H9 (cell line): Measurements from ENCODE around the gene CRYBA1. TPM values are rescaled to one million over a fixed set of nuclear protein-coding genes. Genes with fewer than 3 reads are reported as not detected.

Experiments used
- DNase-seq: peaks from one replicate; pipeline ENCODE4 v3.0.0-alpha.2; 2017
- H2AFZ ChIP-seq: one replicate; pipeline ENCODE4 v1.6.1; 2013; ENCODE audit warnings: mild to moderate bottlenecking, low read length, control low read depth, moderate library complexity
- H2AK5ac ChIP-seq: 2 replicates; pipeline ENCODE4 v1.6.1; 2013; ENCODE audit warnings: low read length, control low read depth, mixed read lengths; ENCODE audit not compliant: insufficient read length
- H2BK120ac ChIP-seq: one replicate; pipeline ENCODE4 v1.6.1; 2013; ENCODE audit warnings: low read depth, mild to moderate bottlenecking, low read length, control low read depth, inconsistent platforms; ENCODE audit not compliant: poor library complexity, severe bottlenecking
- H2BK12ac ChIP-seq: 2 replicates; pipeline ENCODE4 v1.6.1; 2013; ENCODE audit warnings: low read length, control low read depth, mixed read lengths, low read depth; ENCODE audit not compliant: insufficient read length
- H2BK15ac ChIP-seq: 2 replicates; pipeline ENCODE4 v1.6.1; 2013; ENCODE audit warnings: low read depth, low read length, control low read depth
- H2BK20ac ChIP-seq: one replicate; pipeline ENCODE4 v1.6.1; 2013; ENCODE audit warnings: low read depth, mild to moderate bottlenecking, low read length, control low read depth, inconsistent platforms; ENCODE audit not compliant: poor library complexity, severe bottlenecking
- H2BK5ac ChIP-seq: 2 replicates; pipeline ENCODE4 v1.6.1; 2013; ENCODE audit warnings: low read length, control low read depth, mixed read lengths; ENCODE audit not compliant: insufficient read length
- H3K14ac ChIP-seq: 2 replicates; pipeline ENCODE4 v1.6.1; 2013; ENCODE audit warnings: low read length, control low read depth; ENCODE audit not compliant: insufficient read depth
- H3K18ac ChIP-seq: 2 replicates; pipeline ENCODE4 v1.6.1; 2013; ENCODE audit warnings: low read depth, mild to moderate bottlenecking, mixed read lengths, low read length, control low read depth; ENCODE audit not compliant: insufficient read length
- H3K23ac ChIP-seq: 2 replicates; pipeline ENCODE4 v1.6.1; 2013; ENCODE audit warnings: low read length, control low read depth, mixed read lengths, low read depth; ENCODE audit not compliant: insufficient read length
- H3K23me2 ChIP-seq: 2 replicates; pipeline ENCODE4 v1.6.1; 2013; ENCODE audit warnings: low read depth, mild to moderate bottlenecking, mixed read lengths, low read length, control low read depth; ENCODE audit not compliant: insufficient read length, poor library complexity, severe bottlenecking
- H3K27ac ChIP-seq: 2 replicates; pipeline ENCODE4 v1.5.1; 2013; ENCODE audit warnings: low read length, control low read depth, mixed read lengths, low read depth; ENCODE audit not compliant: insufficient read length
- H3K27me3 ChIP-seq: 2 replicates; pipeline ENCODE4 v1.6.1; 2013; ENCODE audit warnings: low read length, control low read depth, inconsistent platforms; ENCODE audit not compliant: insufficient read depth
- H3K4ac ChIP-seq: 2 replicates; pipeline ENCODE4 v1.6.1; 2013; ENCODE audit warnings: low read depth, mild to moderate bottlenecking, control low read depth, inconsistent platforms, low read length, moderate library complexity
- H3K4me1 ChIP-seq: 2 replicates; pipeline ENCODE4 v1.6.1; 2013; ENCODE audit warnings: low read length, control low read depth, inconsistent platforms; ENCODE audit not compliant: insufficient read depth
- H3K4me2 ChIP-seq: 2 replicates; pipeline ENCODE4 v1.6.1; 2013; ENCODE audit warnings: low read length, control low read depth, mixed read lengths; ENCODE audit not compliant: insufficient read length, insufficient read depth
- H3K56ac ChIP-seq: 2 replicates; pipeline ENCODE4 v1.6.1; 2013; ENCODE audit warnings: low read depth, mild to moderate bottlenecking, mixed read lengths, low read length, control low read depth; ENCODE audit not compliant: insufficient read length
- H3K79me1 ChIP-seq: 2 replicates; pipeline ENCODE4 v1.6.1; 2013; ENCODE audit warnings: low read depth, mild to moderate bottlenecking, moderate library complexity, low read length, control low read depth, inconsistent platforms; ENCODE audit not compliant: insufficient read depth, poor library complexity, severe bottlenecking
- H3K79me2 ChIP-seq: 2 replicates; pipeline ENCODE4 v1.6.1; 2013; ENCODE audit warnings: low read length, control low read depth, inconsistent platforms; ENCODE audit not compliant: insufficient read depth
- H3K9ac ChIP-seq: 2 replicates; pipeline ENCODE4 v1.6.1; 2013; ENCODE audit warnings: low read length, control low read depth, mixed read lengths; ENCODE audit not compliant: insufficient read length; ENCODE audit errors: extremely low read depth
- H3K9me3 ChIP-seq: one replicate; pipeline ENCODE4 v1.6.1; 2013; ENCODE audit warnings: low read depth, low read length, inconsistent platforms; ENCODE audit not compliant: control insufficient read depth
- H3T11ph ChIP-seq: one replicate; pipeline ENCODE4 v1.6.1; 2013; ENCODE audit warnings: mild to moderate bottlenecking, low read length, control low read depth, inconsistent platforms
- H4K20me1 ChIP-seq: one replicate; pipeline ENCODE4 v1.6.1; 2013; ENCODE audit not compliant: control insufficient read depth, insufficient read length, insufficient read depth
- H4K5ac ChIP-seq: 2 replicates; pipeline ENCODE4 v1.6.1; 2013; ENCODE audit warnings: low read depth, mild to moderate bottlenecking, mixed read lengths, low read length, control low read depth; ENCODE audit not compliant: insufficient read length
- H4K8ac ChIP-seq: replicated peaks from 2 replicates; pipeline ENCODE4 v1.6.1; 2013; ENCODE audit warnings: low read length, control low read depth, mixed read lengths, low read depth; ENCODE audit not compliant: insufficient read length
- H4K91ac ChIP-seq: 2 replicates; pipeline ENCODE4 v1.6.1; 2013; ENCODE audit warnings: low read depth, mild to moderate bottlenecking, moderate library complexity, mixed read lengths, low read length, control low read depth; ENCODE audit not compliant: insufficient read length
- H3K27ac Mint-ChIP-seq, 3 experiments: 2 replicates in 2 of 3; 3 replicates in 1 of 3; pipeline ENCODE4 v1.8.0; 2020 to 2021; ENCODE audit warnings: mixed read lengths in 3 of 3, mild to moderate bottlenecking in 1 of 3, moderate library complexity in 1 of 3
- H3K27me3 Mint-ChIP-seq: 2 replicates; pipeline ENCODE4 v1.8.0; 2021; ENCODE audit warnings: low read depth, mild to moderate bottlenecking, moderate library complexity, mixed read lengths
- H3K36me3 Mint-ChIP-seq, 3 experiments: 2 replicates in 2 of 3; 3 replicates in 1 of 3; pipeline ENCODE4 v1.8.0; 2020 to 2021; ENCODE audit warnings: low read depth in 3 of 3, mixed read lengths in 3 of 3; ENCODE audit not compliant: insufficient read depth in 1 of 3
- H3K4me1 Mint-ChIP-seq, 2 experiments: 2 replicates each; pipeline ENCODE4 v1.8.0; 2020; ENCODE audit warnings: mixed read lengths in 2 of 2
- H3K4me3 Mint-ChIP-seq, 2 experiments: 2 replicates in 1 of 2; 3 replicates in 1 of 2; pipeline ENCODE4 v1.8.0; 2020 to 2021; ENCODE audit warnings: mild to moderate bottlenecking in 2 of 2, mixed read lengths in 2 of 2, moderate library complexity in 1 of 2
- H3K9me3 Mint-ChIP-seq, 2 experiments: 2 replicates in 1 of 2; 3 replicates in 1 of 2; pipeline ENCODE4 v1.8.0; 2020; ENCODE audit warnings: mild to moderate bottlenecking in 2 of 2, mixed read lengths in 2 of 2, moderate library complexity in 1 of 2
- CTCF ChIP-seq: fragments of 200-600 bp; sonication (generic); conservative IDR thresholded peaks from 3 replicates; pipeline ENCODE4 v1.8.0; 2021; ENCODE audit warnings: antibody characterized with exemption, mild to moderate bottlenecking
- WGBS: extraction: QIAGEN DNeasy Blood & Tissue Kit; methylation state at CpG from one replicate; pipeline ENCODE4 v1.1.7; 2013; ENCODE audit warnings: missing lambda C conversion rate, low lambda C conversion rate, mixed read lengths; ENCODE audit not compliant: insufficient read length; ENCODE audit errors: extremely low coverage; 5-methylcytosine and 5-hydroxymethylcytosine counted together
- total RNA-seq: library from RNA; stranded (reverse); gene quantifications from 2 replicates; pipeline ENCODE4 v1.2.1, GENCODE V29; 2021

The CRYBA1 gene
- total RNA-seq, 1 experiment from 2014 or later: not detected

- no peaks in the 10 kb centered on the region; the same call in 1 of the 2 replicates for H3K4me1 ChIP-seq
- peak; percentile 38; the same call in 2 of the 3 replicates for TF ChIP-seq CTCF
- Mint-ChIP-seq H3K27ac (no peak overlapping the region), H3K4me1 (peaks cover 25 to 31% of the 10 kb centered on the region in 2 experiments), H3K4me3 (no peak overlapping the region), H3K9me3 (no peaks in the 10 kb centered on the region), H3K27me3 (no peaks in the 10 kb centered on the region), H3K36me3 (peaks cover 71 to 94% (median 93%) of the 10 kb centered on the region in 3 experiments)
- H3K56ac ChIP-seq: no peak overlapping the region
- no peak overlapping the region for H2BK5ac ChIP-seq
- H3K27ac ChIP-seq: no peak overlapping the region
- peaks cover 7% of the 10 kb centered on the region for H3K79me1 ChIP-seq
- no peak overlapping the region for H4K5ac ChIP-seq
- H3K4ac ChIP-seq: no peak overlapping the region
- H3K79me2 ChIP-seq: peaks cover 78% of the 10 kb centered on the region
- no peak overlapping the region for H2BK120ac ChIP-seq
- no peak overlapping the region for H2AK5ac ChIP-seq
- DNase-seq: no peak
- H3K4me2 ChIP-seq: no peak overlapping the region
- no peak overlapping the region for H3K18ac ChIP-seq
- H3K14ac ChIP-seq: no peak overlapping the region
- no peaks in the 10 kb centered on the region for H3K23me2 ChIP-seq
- H3K27me3 ChIP-seq: no peaks in the 10 kb centered on the region
- no CpG with 5 or more reads among the region's 5 CpGs for WGBS
- H3K23ac ChIP-seq: no peak overlapping the region
- H4K8ac ChIP-seq: no peak overlapping the region
- no peak overlapping the region for H4K91ac ChIP-seq
- no peaks in the 10 kb centered on the region for H4K20me1 ChIP-seq
- H2BK20ac ChIP-seq: no peak overlapping the region
- H3K9ac ChIP-seq: no peak overlapping the region
- H2AFZ ChIP-seq: no peak overlapping the region
- H2BK12ac ChIP-seq: no peak overlapping the region
- no peak overlapping the region for H2BK15ac ChIP-seq
- H3T11ph ChIP-seq: no peak overlapping the region
- H3K9me3 ChIP-seq: no peaks in the 10 kb centered on the region
Observed at GRCh38 chr17:29283496-29283895, 36.8 kb downstream of the CRYBA1 start.
